HepG2 (cell line): ENCODE data around the gene RPTOR. TPM values are rescaled to one million over a fixed set of nuclear protein-coding genes. Genes with fewer than 3 reads are reported as not detected.

Experiments
- ARNT ChIP-seq: fragments of 450-650 bp; IDR thresholded peaks from 2 replicates; pipeline ENCODE4 v1.6.1; 2017
- CTCF ChIP-seq: sonication (generic); formaldehyde crosslinking; IDR thresholded peaks from 2 replicates; pipeline ENCODE4 v1.5.0; 2020; ENCODE audit warnings: mild to moderate bottlenecking, missing genetic modification reagents, moderate library complexity
- FOXA3 ChIP-seq: IDR thresholded peaks from 2 replicates; pipeline ENCODE4 v1.6.1; 2016; ENCODE audit warnings: missing genetic modification reagents, missing compliant biosample characterization
- FOXK2 ChIP-seq: fragments of 450-650 bp; IDR thresholded peaks from 2 replicates; pipeline ENCODE4 v1.6.1; 2016
- NR2F6 ChIP-seq, 2 experiments: IDR thresholded peaks; 2 replicates each; pipeline ENCODE4 v1.6.1; 2016; ENCODE audit warnings: antibody characterized with exemption in 1 of 2, mild to moderate bottlenecking in 1 of 2
- PAX8 ChIP-seq: sonication (generic); formaldehyde crosslinking; IDR thresholded peaks from 2 replicates; pipeline ENCODE4 v1.8.0; 2022; ENCODE audit warnings: mild to moderate bottlenecking, missing genetic modification reagents, borderline replicate concordance
- RBM22 ChIP-seq: fragments of 200-400 bp; formaldehyde crosslinking; optimal IDR thresholded peaks from 2 replicates; pipeline ENCODE3; 2017; ENCODE audit warnings: mild to moderate bottlenecking, low read length, moderate library complexity
- SOX13 ChIP-seq, 3 experiments: fragments of 450-650 bp in 1 of 3; sonication (generic) in 1 of 3; formaldehyde crosslinking in 1 of 3; IDR thresholded peaks in 2 of 3; conservative IDR thresholded peaks in 1 of 3; 2 replicates each; pipeline versions ENCODE4 v1.5.0 to v1.6.1; 2016 to 2020; ENCODE audit warnings: antibody characterized with exemption in 1 of 3, mild to moderate bottlenecking in 1 of 3, missing compliant biosample characterization in 1 of 3, missing genetic modification reagents in 1 of 3, moderate library complexity in 1 of 3
- TGIF2 ChIP-seq: IDR thresholded peaks from 2 replicates; pipeline ENCODE4 v1.6.1; 2016; ENCODE audit warnings: control low read depth, missing compliant biosample characterization
- ZMYM3 ChIP-seq: sonication (generic); formaldehyde crosslinking; IDR thresholded peaks from 2 replicates; pipeline ENCODE4 v1.5.1; 2020; ENCODE audit warnings: mild to moderate bottlenecking, missing genetic modification reagents
- ZNF230 ChIP-seq: sonication (generic); formaldehyde crosslinking; IDR thresholded peaks from 2 replicates; pipeline ENCODE4 v1.4.0; 2020; ENCODE audit warnings: mild to moderate bottlenecking, missing genetic modification reagents
- ZNF234 ChIP-seq: sonication (generic); formaldehyde crosslinking; conservative IDR thresholded peaks from 2 replicates; pipeline ENCODE4 v1.5.1; 2020; ENCODE audit warnings: mild to moderate bottlenecking, missing genetic modification reagents
- ZNF543 ChIP-seq: sonication (generic); formaldehyde crosslinking; IDR thresholded peaks from 2 replicates; pipeline ENCODE4 v1.4.0; 2020; ENCODE audit warnings: mild to moderate bottlenecking, missing genetic modification reagents
- ZNF687 ChIP-seq: sonication (generic); formaldehyde crosslinking; IDR thresholded peaks from 2 replicates; pipeline ENCODE4 v1.5.1; 2020; ENCODE audit warnings: mild to moderate bottlenecking, missing genetic modification reagents, moderate library complexity
- ZNF749 ChIP-seq: sonication (generic); formaldehyde crosslinking; IDR thresholded peaks from 2 replicates; pipeline ENCODE4 v1.8.0; 2022; ENCODE audit warnings: mild to moderate bottlenecking, missing genetic modification reagents, moderate library complexity, borderline replicate concordance
- ZNF781 ChIP-seq: sonication (generic); formaldehyde crosslinking; IDR thresholded peaks from 2 replicates; pipeline ENCODE4 v1.5.1; 2020; ENCODE audit warnings: borderline replicate concordance, mild to moderate bottlenecking, missing genetic modification reagents; ENCODE audit errors: not compliant biosample characterization
- ZNF839 ChIP-seq: sonication (generic); formaldehyde crosslinking; IDR thresholded peaks from 2 replicates; pipeline ENCODE4 v1.4.0; 2020; ENCODE audit warnings: missing genetic modification reagents, mild to moderate bottlenecking, borderline replicate concordance
- ZSCAN22 ChIP-seq: sonication (generic); formaldehyde crosslinking; IDR thresholded peaks from 2 replicates; pipeline ENCODE4 v1.4.0; 2020; ENCODE audit warnings: mild to moderate bottlenecking, missing genetic modification reagents
- polyA plus RNA-seq, 8 experiments: library from polyadenylated mRNA; depleted of rRNA in 3 of 8; stranded (reverse) in 7 of 8; unstranded in 1 of 8; fragments of >200 nt; fragmentation: Illumina TruSeq in 4 of 8; extraction: Trizol in 4 of 8; gene quantifications; 2 replicates each; pipeline versions ENCODE4 v1.2.1 to v1.2.3, GENCODE V29; 2011 to 2016; ENCODE audit warnings: low read depth in 4 of 8, missing spikeins in 1 of 8, mixed read lengths in 1 of 8; ENCODE audit not compliant: insufficient read depth in 1 of 8
- total RNA-seq, 5 experiments: library from RNA; depleted of rRNA; stranded (reverse); fragments of >200 nt; fragmentation: Illumina TruSeq; extraction: Trizol; gene quantifications; 2 replicates each; pipeline ENCODE4 v1.2.3, GENCODE V29; 2016; ENCODE audit warnings: low read depth in 1 of 5
- TF ChIP-seq, protein P1 (sequence below): sonication (generic); formaldehyde crosslinking; IDR thresholded peaks from 2 replicates; pipeline ENCODE4 v1.8.0; 2022; ENCODE audit warnings: mild to moderate bottlenecking, missing genetic modification reagents, moderate library complexity
- TF ChIP-seq, protein P2 (sequence below): sonication (generic); formaldehyde crosslinking; IDR thresholded peaks from 2 replicates; pipeline ENCODE4 v1.4.0; 2020; ENCODE audit warnings: missing genetic modification reagents

Gene RPTOR
- total and polyA plus RNA-seq, 2 of the 13 experiments (the other 11 are each of a cell fraction or from before 2014, with no cell fraction given): 6.6 to 25.3 TPM

DNA sequence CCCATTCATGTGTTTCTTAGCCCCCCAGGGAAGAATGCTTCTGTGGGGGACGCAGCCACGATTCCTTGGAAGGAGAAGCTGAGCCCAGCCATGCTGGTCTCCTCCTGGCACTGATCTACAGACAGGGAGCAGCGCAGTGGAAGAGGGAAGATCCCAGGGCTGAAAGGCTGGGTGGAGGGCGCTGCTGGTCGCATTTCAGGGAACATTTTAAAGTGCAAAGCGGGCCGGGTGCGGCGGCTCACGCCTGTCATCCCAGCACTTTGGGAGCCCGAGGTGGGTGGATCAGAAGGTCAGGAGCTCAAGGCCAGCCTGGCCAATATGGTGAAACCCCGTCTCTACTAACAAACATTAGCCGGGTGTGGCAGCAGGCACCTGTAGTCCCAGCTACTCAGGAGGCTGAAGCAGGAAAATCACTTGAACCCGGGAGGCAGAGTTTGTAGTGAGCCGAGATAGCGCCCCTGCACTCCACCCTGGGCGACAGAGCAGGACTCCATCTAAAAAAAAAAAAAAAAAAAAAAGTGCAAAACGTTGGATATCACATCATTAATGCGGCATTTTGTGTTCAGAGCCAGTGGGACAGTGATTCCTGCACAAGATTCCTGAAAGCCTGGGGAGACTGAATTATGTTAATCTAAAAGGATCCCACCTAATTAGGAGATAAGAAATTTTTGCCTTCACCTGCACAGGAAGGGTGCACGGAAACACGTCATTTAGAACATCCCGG is 446.4 kb downstream of the RPTOR start (continued):
- TF ChIP-seq, protein P1, sequence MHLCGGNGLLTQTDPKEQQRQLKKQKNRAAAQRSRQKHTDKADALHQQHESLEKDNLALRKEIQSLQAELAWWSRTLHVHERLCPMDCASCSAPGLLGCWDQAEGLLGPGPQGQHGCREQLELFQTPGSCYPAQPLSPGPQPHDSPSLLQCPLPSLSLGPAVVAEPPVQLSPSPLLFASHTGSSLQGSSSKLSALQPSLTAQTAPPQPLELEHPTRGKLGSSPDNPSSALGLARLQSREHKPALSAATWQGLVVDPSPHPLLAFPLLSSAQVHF (CRISPR knock-in tag): no peak
- peak; percentile 70; the same call in 1 of the 2 replicates for TF ChIP-seq ZNF230 (CRISPR knock-in tag)
- peak; percentile 82; the same call in 1 of the 2 replicates for TF ChIP-seq PAX8 (CRISPR knock-in tag)
- TF ChIP-seq CTCF (CRISPR knock-in tag): peak; percentile 56
- no peak for TF ChIP-seq ZNF749 (CRISPR knock-in tag)
- TF ChIP-seq TGIF2: no peak
- TF ChIP-seq NR2F6 (IDR thresholded peaks at IDR 0.05): peak; percentile 82
- TF ChIP-seq NR2F6 (CRISPR knock-in tag; IDR thresholded peaks at IDR 0.05): peak; percentile 84
- TF ChIP-seq FOXK2: no peak
- no peak for TF ChIP-seq ZNF234
- no peak for TF ChIP-seq SOX13 (IDR thresholded peaks at IDR 0.05)
- TF ChIP-seq SOX13 (CRISPR knock-in tag; conservative IDR thresholded peaks at IDR 0.05 in 1 of 2, IDR thresholded peaks at IDR 0.05 in 1 of 2): peak in 1 of 2 experiments; percentile 44; a peak in 2 of 4 replicates
- TF ChIP-seq ZNF839 (CRISPR knock-in tag): no peak
- TF ChIP-seq ZNF543 (CRISPR knock-in tag): peak; percentile 75
- TF ChIP-seq ZSCAN22 (CRISPR knock-in tag): 0 out of 2 replicates have a peak, but pooled peaks have one; percentile 55
- TF ChIP-seq FOXA3: no peak
- TF ChIP-seq RBM22: no peak
- TF ChIP-seq ARNT: no peak
- TF ChIP-seq ZMYM3 (CRISPR knock-in tag): peak; percentile 73
- TF ChIP-seq, protein P2, sequence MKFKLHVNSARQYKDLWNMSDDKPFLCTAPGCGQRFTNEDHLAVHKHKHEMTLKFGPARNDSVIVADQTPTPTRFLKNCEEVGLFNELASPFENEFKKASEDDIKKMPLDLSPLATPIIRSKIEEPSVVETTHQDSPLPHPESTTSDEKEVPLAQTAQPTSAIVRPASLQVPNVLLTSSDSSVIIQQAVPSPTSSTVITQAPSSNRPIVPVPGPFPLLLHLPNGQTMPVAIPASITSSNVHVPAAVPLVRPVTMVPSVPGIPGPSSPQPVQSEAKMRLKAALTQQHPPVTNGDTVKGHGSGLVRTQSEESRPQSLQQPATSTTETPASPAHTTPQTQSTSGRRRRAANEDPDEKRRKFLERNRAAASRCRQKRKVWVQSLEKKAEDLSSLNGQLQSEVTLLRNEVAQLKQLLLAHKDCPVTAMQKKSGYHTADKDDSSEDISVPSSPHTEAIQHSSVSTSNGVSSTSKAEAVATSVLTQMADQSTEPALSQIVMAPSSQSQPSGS (CRISPR knock-in tag): no peak
- TF ChIP-seq ZNF687 (CRISPR knock-in tag): peak; percentile 53
- TF ChIP-seq ZNF781 (CRISPR knock-in tag): peak; percentile 32
